MM.1S (cell line): ENCODE measurements around the gene UBL4A.

Experiments
- EZH2phosphoT487 ChIP-seq: fragments of 300-600 bp; sonication (generic); IDR thresholded peaks from 2 replicates; pipeline ENCODE4 v1.6.1; 2018; ENCODE audit warnings: antibody characterized with exemption, low read length
- TF ChIP-seq, protein P1 (sequence below): fragments of 300-600 bp; sonication (generic); IDR thresholded peaks from 2 replicates; pipeline ENCODE4 v1.5.1; 2016; ENCODE audit warnings: antibody characterized with exemption, low read length, mixed read lengths

DNA sequence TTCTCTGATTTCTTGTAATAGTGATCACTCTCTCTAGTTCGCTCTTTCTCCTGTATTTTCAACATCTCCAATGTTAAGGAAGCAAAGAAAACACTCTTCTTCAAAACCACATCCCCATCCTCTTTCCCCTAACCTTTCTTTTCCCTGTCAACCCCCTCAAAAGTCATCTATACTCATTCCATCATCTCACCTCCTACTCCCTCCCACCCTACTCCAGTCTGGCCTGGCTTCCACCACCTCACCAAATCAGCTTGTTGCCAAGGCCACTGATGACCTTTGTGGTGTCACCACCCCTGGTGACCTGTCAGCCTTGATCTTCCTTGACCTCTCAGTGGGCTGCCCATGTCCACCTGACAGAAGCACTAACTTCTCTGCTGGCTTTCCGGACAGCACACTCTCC is 27.3 kb upstream of the UBL4A start:
- TF ChIP-seq EZH2phosphoT487, result no peak
- TF ChIP-seq, protein P1, sequence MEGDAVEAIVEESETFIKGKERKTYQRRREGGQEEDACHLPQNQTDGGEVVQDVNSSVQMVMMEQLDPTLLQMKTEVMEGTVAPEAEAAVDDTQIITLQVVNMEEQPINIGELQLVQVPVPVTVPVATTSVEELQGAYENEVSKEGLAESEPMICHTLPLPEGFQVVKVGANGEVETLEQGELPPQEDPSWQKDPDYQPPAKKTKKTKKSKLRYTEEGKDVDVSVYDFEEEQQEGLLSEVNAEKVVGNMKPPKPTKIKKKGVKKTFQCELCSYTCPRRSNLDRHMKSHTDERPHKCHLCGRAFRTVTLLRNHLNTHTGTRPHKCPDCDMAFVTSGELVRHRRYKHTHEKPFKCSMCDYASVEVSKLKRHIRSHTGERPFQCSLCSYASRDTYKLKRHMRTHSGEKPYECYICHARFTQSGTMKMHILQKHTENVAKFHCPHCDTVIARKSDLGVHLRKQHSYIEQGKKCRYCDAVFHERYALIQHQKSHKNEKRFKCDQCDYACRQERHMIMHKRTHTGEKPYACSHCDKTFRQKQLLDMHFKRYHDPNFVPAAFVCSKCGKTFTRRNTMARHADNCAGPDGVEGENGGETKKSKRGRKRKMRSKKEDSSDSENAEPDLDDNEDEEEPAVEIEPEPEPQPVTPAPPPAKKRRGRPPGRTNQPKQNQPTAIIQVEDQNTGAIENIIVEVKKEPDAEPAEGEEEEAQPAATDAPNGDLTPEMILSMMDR, result no peak
